H1 (cell line): ENCODE data around the gene UBE2I. TPM values are rescaled to one million over a fixed set of nuclear protein-coding genes. Genes with fewer than 3 reads are reported as not detected.

Experiments
- GABPA ChIP-seq: IDR thresholded peaks from 2 replicates; pipeline ENCODE4 v1.6.1; 2011; ENCODE audit warnings: mild to moderate bottlenecking, low read length, moderate library complexity, borderline replicate concordance; ENCODE audit not compliant: insufficient read depth
- RAD21 ChIP-seq, 2 experiments: IDR thresholded peaks in 1 of 2; conservative IDR thresholded peaks in 1 of 2; 2 replicates each; pipeline ENCODE4 v1.6.1; 2011; ENCODE audit warnings: low read depth in 2 of 2, low read length in 2 of 2, improper control_type of control experiment in 1 of 2, inconsistent platforms in 1 of 2, mild to moderate bottlenecking in 1 of 2, moderate library complexity in 1 of 2
- RBBP5 ChIP-seq: IDR thresholded peaks from 2 replicates; pipeline ENCODE4 v1.7.1; 2012; ENCODE audit warnings: low read depth, mild to moderate bottlenecking, inconsistent platforms, low read length, moderate library complexity, borderline replicate concordance
- RXRA ChIP-seq: IDR thresholded peaks from 2 replicates; pipeline ENCODE4 v1.6.1; 2011; ENCODE audit warnings: low read depth, mild to moderate bottlenecking, low read length, moderate library complexity; ENCODE audit not compliant: insufficient read depth
- SUZ12 ChIP-seq: fragments of 200-600 bp; sonication (generic); IDR thresholded peaks from 2 replicates; pipeline ENCODE4 v1.6.1; 2012; ENCODE audit warnings: mild to moderate bottlenecking, inconsistent platforms, low read length, moderate library complexity, mixed read lengths
- TAF1 ChIP-seq: IDR thresholded peaks from 2 replicates; pipeline ENCODE4 v1.6.1; 2011; ENCODE audit warnings: mild to moderate bottlenecking, low read depth, low read length
- YY1 ChIP-seq: IDR thresholded peaks from 2 replicates; pipeline ENCODE4 v1.6.1; 2011; ENCODE audit warnings: low read depth, mild to moderate bottlenecking, low read length
- polyA plus RNA-seq, 7 experiments: library from polyadenylated mRNA; depleted of rRNA in 3 of 7; stranded (reverse) in 5 of 7; unstranded in 2 of 7; fragments of >200 nt in 5 of 7; fragments of 200-250 nt in 2 of 7; gene quantifications; 1 replicate in 5 of 7; 2 replicates in 1 of 7; 4 replicates in 1 of 7; pipeline versions ENCODE4 v1.2.1 to v1.2.3, GENCODE V29; 2011 to 2013; ENCODE audit warnings: missing spikeins in 2 of 7, mixed read lengths in 2 of 7
- total RNA-seq: library from RNA; stranded (reverse); fragmentation: NEBNext Ultra II Directional; extraction: Animal tissue kit (Norgen Biotek cat#: 25700); gene quantifications from 2 replicates; pipeline ENCODE4 v1.2.1, GENCODE V29; 2021
- TF ChIP-seq, protein P1 (sequence below): fragments of 300-600 bp; sonication (generic); IDR thresholded peaks from 2 replicates; pipeline ENCODE4 v1.7.1; 2012; ENCODE audit warnings: low read length, moderate library complexity, mild to moderate bottlenecking, inconsistent platforms; ENCODE audit not compliant: insufficient replicate concordance
- TF ChIP-seq, protein P2 (sequence below): IDR thresholded peaks from 2 replicates; pipeline ENCODE4 v1.6.1; 2012; ENCODE audit warnings: low read length, inconsistent platforms

UBE2I gene
- total and polyA plus RNA-seq, 2 of the 8 experiments (the other 6 are each of a cell fraction or from before 2014, with no cell fraction given), result 148 to 268 TPM

DNA sequence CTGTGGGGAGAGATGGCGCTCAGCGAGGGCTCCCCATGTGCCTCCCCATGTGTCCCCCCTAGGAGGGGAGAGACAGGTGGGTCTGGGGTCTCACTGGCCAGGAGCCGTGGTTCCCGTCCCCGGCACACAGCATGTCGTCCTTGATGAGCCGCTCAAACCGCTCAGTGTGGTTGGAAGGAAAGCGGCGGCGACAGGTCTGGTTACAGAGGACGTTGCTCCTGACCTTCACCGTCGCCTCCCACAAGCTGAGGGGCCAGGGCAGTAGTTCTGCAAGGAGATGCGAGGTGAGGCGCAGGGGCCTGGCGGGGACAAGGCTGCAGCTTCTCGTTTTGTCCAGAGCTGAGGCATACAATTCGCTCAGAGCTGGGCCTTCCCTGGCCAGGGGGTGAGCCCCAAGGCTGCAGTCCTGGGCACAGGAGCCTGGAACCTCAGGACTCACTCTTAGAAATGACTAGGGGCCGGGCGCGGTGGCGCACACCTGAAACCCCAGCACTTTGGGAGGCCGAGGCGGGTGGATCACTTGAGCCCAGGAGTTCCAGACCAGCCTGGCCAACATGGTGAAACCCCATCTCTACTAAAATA is 22.8 kb upstream of the UBE2I start (continued):
- TF ChIP-seq, protein P1, sequence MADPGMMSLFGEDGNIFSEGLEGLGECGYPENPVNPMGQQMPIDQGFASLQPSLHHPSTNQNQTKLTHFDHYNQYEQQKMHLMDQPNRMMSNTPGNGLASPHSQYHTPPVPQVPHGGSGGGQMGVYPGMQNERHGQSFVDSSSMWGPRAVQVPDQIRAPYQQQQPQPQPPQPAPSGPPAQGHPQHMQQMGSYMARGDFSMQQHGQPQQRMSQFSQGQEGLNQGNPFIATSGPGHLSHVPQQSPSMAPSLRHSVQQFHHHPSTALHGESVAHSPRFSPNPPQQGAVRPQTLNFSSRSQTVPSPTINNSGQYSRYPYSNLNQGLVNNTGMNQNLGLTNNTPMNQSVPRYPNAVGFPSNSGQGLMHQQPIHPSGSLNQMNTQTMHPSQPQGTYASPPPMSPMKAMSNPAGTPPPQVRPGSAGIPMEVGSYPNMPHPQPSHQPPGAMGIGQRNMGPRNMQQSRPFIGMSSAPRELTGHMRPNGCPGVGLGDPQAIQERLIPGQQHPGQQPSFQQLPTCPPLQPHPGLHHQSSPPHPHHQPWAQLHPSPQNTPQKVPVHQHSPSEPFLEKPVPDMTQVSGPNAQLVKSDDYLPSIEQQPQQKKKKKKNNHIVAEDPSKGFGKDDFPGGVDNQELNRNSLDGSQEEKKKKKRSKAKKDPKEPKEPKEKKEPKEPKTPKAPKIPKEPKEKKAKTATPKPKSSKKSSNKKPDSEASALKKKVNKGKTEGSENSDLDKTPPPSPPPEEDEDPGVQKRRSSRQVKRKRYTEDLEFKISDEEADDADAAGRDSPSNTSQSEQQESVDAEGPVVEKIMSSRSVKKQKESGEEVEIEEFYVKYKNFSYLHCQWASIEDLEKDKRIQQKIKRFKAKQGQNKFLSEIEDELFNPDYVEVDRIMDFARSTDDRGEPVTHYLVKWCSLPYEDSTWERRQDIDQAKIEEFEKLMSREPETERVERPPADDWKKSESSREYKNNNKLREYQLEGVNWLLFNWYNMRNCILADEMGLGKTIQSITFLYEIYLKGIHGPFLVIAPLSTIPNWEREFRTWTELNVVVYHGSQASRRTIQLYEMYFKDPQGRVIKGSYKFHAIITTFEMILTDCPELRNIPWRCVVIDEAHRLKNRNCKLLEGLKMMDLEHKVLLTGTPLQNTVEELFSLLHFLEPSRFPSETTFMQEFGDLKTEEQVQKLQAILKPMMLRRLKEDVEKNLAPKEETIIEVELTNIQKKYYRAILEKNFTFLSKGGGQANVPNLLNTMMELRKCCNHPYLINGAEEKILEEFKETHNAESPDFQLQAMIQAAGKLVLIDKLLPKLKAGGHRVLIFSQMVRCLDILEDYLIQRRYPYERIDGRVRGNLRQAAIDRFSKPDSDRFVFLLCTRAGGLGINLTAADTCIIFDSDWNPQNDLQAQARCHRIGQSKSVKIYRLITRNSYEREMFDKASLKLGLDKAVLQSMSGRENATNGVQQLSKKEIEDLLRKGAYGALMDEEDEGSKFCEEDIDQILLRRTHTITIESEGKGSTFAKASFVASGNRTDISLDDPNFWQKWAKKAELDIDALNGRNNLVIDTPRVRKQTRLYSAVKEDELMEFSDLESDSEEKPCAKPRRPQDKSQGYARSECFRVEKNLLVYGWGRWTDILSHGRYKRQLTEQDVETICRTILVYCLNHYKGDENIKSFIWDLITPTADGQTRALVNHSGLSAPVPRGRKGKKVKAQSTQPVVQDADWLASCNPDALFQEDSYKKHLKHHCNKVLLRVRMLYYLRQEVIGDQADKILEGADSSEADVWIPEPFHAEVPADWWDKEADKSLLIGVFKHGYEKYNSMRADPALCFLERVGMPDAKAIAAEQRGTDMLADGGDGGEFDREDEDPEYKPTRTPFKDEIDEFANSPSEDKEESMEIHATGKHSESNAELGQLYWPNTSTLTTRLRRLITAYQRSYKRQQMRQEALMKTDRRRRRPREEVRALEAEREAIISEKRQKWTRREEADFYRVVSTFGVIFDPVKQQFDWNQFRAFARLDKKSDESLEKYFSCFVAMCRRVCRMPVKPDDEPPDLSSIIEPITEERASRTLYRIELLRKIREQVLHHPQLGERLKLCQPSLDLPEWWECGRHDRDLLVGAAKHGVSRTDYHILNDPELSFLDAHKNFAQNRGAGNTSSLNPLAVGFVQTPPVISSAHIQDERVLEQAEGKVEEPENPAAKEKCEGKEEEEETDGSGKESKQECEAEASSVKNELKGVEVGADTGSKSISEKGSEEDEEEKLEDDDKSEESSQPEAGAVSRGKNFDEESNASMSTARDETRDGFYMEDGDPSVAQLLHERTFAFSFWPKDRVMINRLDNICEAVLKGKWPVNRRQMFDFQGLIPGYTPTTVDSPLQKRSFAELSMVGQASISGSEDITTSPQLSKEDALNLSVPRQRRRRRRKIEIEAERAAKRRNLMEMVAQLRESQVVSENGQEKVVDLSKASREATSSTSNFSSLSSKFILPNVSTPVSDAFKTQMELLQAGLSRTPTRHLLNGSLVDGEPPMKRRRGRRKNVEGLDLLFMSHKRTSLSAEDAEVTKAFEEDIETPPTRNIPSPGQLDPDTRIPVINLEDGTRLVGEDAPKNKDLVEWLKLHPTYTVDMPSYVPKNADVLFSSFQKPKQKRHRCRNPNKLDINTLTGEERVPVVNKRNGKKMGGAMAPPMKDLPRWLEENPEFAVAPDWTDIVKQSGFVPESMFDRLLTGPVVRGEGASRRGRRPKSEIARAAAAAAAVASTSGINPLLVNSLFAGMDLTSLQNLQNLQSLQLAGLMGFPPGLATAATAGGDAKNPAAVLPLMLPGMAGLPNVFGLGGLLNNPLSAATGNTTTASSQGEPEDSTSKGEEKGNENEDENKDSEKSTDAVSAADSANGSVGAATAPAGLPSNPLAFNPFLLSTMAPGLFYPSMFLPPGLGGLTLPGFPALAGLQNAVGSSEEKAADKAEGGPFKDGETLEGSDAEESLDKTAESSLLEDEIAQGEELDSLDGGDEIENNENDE, result no peak
- TF ChIP-seq TAF1 (no peak), RAD21 (IDR thresholded peaks at IDR 0.05 in 1 of 2, conservative IDR thresholded peaks at IDR 0.05 in 1 of 2; ENCODE audit: low read depth in 2 of 2, low read length in 2 of 2) (no peak), GABPA (no peak), YY1 (no peak), RXRA (no peak), SUZ12 (no peak), RBBP5 (no peak)
- TF ChIP-seq, protein P2, sequence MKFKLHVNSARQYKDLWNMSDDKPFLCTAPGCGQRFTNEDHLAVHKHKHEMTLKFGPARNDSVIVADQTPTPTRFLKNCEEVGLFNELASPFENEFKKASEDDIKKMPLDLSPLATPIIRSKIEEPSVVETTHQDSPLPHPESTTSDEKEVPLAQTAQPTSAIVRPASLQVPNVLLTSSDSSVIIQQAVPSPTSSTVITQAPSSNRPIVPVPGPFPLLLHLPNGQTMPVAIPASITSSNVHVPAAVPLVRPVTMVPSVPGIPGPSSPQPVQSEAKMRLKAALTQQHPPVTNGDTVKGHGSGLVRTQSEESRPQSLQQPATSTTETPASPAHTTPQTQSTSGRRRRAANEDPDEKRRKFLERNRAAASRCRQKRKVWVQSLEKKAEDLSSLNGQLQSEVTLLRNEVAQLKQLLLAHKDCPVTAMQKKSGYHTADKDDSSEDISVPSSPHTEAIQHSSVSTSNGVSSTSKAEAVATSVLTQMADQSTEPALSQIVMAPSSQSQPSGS, result no peak
